Eye (tissue), 1 donor: ENCODE measurements around the gene GAREM2.

Experiments
- DNase-seq: peaks from one replicate; pipeline ENCODE4 v3.0.0-alpha.2; 2015

GAREM2 gene

GRCh38 chr2:26187537-26188104 lies 14.7 kb downstream of the GAREM2 start:
- no peak for DNase-seq

GRCh38 chr2:26189123-26189522 lies 16.2 kb downstream of the GAREM2 start:
- no peak for DNase-seq

DNA sequence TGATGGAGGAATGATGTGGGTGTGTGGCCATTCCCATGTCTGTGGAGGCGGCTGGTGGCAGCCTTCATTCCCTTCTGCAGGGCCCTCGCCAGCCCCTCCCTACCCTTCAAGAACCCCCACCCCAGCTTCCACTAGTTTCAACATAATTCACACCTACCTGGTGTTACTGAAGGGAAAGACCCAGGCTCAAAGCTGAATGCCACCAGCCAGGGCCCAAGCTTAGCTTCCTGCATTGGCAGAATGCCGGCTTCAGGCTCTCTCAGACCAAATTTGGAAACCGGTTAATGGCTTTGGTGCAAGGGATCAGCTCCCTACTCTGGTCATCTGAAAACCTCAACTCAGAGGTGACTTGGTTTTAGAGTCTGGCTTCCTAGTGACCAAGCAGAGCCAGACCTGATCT lies 16.9 kb downstream of the GAREM2 start:
- DNase-seq, result no peak

DNA sequence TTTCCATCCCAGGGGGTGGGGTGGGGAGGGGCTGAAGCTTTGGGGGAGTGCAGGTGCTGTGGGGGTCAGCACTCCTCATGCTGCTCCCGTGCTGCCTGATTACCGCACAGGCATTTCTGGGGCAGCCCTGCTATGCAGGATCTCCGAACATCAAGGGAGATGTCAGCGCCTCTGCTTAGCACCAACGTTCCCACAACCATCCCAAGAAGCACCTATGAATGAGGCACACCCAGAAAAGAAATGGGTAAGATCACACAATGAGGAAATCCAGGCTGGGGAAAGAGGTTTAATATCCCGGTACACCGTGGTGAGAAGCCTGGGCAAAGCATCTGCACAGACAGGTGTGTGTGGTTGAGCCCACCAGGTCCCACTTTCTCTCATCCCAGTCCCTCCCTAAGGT lies 17.5 kb downstream of the GAREM2 start:
- DNase-seq, result no peak

- DNase-seq, result no peak
These were observed 18.6 kb downstream of the GAREM2 start for GRCh38 chr2:26191316-26192159.

GRCh38 chr2:26193578-26194231 lies 20.8 kb downstream of the GAREM2 start:
- DNase-seq, result no peak

- no peak for DNase-seq
These were observed 22.4 kb downstream of the GAREM2 start for GRCh38 chr2:26195040-26195984.

GRCh38 chr2:26196683-26197418 lies 24.0 kb downstream of the GAREM2 start:
- no peak for DNase-seq

DNA sequence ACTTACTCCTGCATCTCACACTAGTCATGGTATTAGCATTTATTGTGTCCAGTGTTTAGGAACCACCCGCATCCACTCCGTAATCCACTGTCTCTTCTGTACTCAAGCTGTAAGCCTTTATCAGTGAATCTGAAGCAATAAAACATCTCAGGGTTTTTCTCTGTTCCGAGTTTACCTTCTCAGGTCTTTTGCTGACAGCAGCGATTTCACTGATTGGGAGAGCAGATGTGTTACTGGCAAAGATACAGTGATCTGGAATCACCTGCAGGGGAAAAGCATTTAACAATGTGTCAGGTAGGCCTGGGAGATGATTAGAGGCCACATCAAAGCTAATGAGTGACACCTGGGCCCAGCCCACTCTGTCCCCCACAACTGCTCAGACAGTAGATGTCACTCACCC lies 24.6 kb downstream of the GAREM2 start:
- DNase-seq, result no peak

- DNase-seq, result no peak
These were observed 30.1 kb downstream of the GAREM2 start for GRCh38 chr2:26202981-26203490.

DNA sequence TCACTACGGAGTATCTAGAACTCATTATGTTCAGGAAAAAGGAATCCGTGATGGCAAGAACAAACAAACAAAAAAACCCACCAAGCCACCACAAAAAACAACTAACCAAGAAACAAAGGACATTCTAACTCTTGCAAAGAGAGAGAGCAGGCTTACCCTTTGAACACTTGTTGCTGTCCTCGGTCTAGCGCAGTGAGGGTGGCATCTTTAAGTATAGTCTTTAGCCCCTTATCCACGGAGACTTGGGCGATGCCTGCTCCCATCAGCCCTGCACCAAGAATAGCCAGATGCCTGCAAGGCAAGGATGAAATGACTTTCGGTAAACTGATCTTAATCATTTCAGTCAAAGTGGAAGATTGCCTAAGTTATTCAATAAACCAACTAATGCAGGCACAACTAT lies 31.0 kb downstream of the GAREM2 start:
- DNase-seq, result no peak

- no peak for DNase-seq
These were observed 39.1 kb downstream of the GAREM2 start for GRCh38 chr2:26212011-26212410.

- DNase-seq, result no peak
These were observed 41.9 kb downstream of the GAREM2 start for GRCh38 chr2:26214759-26215158.

DNA sequence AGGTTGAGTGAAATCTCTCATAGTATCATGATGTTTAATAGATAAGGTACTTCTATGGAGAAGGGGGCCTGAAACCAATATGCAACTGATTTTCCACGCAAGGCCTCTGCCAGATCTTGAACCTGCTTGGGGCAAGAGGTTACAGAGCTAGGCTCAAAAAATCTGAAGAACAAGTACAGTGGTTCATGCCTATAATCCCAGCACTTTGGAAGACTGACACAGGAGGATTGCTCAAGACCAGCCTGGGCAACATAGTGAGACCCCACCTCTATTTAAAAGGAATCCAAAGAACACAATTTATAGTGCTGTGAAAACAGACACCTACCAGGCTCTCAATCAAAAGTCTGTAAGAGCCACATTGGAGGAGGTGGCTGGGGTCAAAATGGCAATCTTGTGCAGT lies 42.9 kb downstream of the GAREM2 start:
- no peak for DNase-seq

GRCh38 chr2:26216587-26216986 lies 43.7 kb downstream of the GAREM2 start:
- no peak for DNase-seq

DNA sequence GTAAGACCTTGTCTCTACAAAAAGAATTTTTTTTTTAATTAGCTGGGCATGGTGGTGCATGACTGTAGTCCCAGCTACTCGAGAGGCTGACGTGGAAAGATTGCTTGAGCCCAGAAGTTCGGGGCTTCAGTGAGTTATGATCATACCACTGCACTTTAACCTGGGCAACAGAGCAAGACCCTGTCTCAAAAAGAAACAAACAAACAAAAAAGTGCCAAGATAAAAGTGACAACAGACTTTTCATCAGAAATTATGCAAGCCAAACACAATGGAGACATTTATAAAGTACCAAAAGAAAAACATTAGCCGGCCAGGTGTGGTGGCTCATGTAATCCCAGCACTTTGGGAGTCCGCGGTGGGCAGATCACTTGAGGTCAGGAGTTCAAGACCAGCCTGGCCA lies 44.8 kb downstream of the GAREM2 start:
- no peak for DNase-seq

DNA sequence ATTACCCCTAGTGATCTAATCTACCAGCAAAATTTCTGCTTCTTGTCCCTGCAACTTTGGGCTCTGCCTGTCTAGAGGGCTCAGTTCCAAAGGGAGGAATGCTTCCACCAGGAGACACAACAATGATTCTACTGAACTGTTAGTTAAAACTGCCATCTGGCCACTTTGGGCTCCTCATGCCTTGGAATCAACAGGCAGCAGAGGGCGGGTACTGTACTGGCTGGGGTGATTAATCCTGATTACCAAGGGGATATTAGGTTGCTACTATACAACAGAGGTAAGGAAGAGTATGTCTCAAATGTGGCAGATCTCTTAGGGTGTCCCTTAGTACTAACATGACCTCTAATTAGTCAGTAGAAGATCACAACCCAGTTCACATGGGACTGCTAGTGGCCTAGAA lies 50.1 kb downstream of the GAREM2 start:
- no peak for DNase-seq

GRCh38 chr2:26224095-26224494 lies 51.2 kb downstream of the GAREM2 start:
- DNase-seq, result no peak

GRCh38 chr2:26229595-26229994 lies 56.7 kb downstream of the GAREM2 start:
- no peak for DNase-seq

DNA sequence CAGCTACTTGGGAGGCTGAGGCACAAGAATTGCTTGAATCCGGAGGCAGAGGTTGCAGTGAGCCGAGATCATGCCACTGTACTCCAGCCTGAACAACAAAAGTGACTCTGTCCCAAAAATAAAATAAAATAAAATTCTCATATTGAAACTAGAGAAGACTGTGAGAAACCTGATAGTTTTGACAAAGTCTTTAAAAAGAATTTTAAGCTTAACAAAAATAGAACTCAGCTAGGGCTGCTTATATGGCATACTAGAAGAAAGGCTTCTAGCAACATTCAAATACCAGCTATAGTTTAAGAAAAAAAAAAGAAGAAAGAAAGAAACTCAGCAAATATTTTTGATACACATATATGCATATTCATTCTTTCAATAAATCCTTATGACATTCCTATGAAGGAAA lies 57.9 kb downstream of the GAREM2 start:
- DNase-seq, result no peak

GRCh38 chr2:26235089-26235488 lies 62.2 kb downstream of the GAREM2 start:
- no peak for DNase-seq

DNA sequence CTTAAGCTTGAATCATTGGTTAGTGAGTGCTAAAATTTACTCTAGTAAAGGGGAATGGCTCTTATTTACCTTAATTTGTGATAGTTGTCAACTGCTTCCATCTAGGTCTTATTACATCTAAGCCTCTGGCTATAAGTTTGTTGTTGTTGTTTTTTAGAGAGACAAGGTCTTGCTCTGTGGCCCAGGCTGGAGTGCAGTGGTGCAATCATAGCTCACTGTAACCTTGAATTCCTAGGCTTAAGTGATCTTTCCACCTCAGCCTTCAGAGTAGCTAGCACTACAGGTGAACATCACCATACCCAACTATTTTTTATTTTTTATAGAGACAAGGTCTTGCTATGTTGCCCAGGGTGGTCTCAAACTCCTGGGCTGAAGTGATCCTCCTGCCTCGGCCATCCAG lies 65.0 kb downstream of the GAREM2 start:
- DNase-seq, result no peak
